Brain microvascular endothelial cell (primary cell): Measurements from ENCODE around the gene SLC22A12.
"Not testable (repeated sequence)": the region's sequence is repeated elsewhere in the genome, so short reads cannot be mapped to it uniquely, and the experiment has no call there.

Experiments
- DNase-seq: peaks from one replicate; pipeline ENCODE4 v3.0.0-alpha.2; 2020
- H3K27ac ChIP-seq: fragments of 250-450 bp; sonication (Bioruptor Pico); 2 replicates; pipeline ENCODE4 v1.5.1; 2020; ENCODE audit warnings: mild to moderate bottlenecking, moderate library complexity
- H3K27me3 ChIP-seq: fragments of 250-450 bp; sonication (Bioruptor Pico); replicated peaks from 2 replicates; pipeline ENCODE4 v1.5.1; 2020; ENCODE audit warnings: mild to moderate bottlenecking
- H3K36me3 ChIP-seq: fragments of 250-450 bp; sonication (Bioruptor Pico); replicated peaks from 2 replicates; pipeline ENCODE4 v1.5.1; 2020; ENCODE audit warnings: mild to moderate bottlenecking
- H3K4me3 ChIP-seq: 2 replicates; pipeline ENCODE4 v1.5.1; 2011; ENCODE audit warnings: low read depth, mild to moderate bottlenecking, control low read depth, low read length, moderate library complexity
- CTCF ChIP-seq: IDR thresholded peaks from 2 replicates; pipeline ENCODE4 v1.5.1; 2011; ENCODE audit warnings: low read depth, mild to moderate bottlenecking, moderate library complexity, low read length, control low read depth, inconsistent platforms; ENCODE audit errors: missing control alignments
- in situ Hi-C: cut with HindIII; loops from 2 replicates; pipeline ENCODE4 v1.10.0; 2017; ENCODE audit warnings: low sequenced_read_pairs, low pct_ligation_motif_present

Gene SLC22A12

GRCh38 chr11:64560941-64561340, 30.1 kb upstream of the SLC22A12 start:
- no peak for DNase-seq
- no peak overlapping the region for H3K4me3 ChIP-seq
- no peaks in the 10 kb centered on the region for H3K36me3 ChIP-seq
- no peak overlapping the region for H3K27ac ChIP-seq
- no peak for TF ChIP-seq CTCF
- H3K27me3 ChIP-seq, result no peaks in the 10 kb centered on the region
- in situ Hi-C loops, result no loop called here

- H3K36me3 ChIP-seq, H3K27ac ChIP-seq, in situ Hi-C loops, H3K27me3 ChIP-seq, H3K4me3 ChIP-seq, DNase-seq: not testable (repeated sequence)
These were observed 29.6 kb upstream of the SLC22A12 start for GRCh38 chr11:64561429-64561828.

- Histone ChIP-seq H3K36me3 (no peaks in the 10 kb centered on the region), H3K27ac (no peak overlapping the region), H3K27me3 (no peaks in the 10 kb centered on the region), H3K4me3 (no peak overlapping the region)
- TF ChIP-seq CTCF, result no peak
- in situ Hi-C loops, result no loop called here
- DNase-seq, result no peak
These were observed 28.9 kb upstream of the SLC22A12 start for GRCh38 chr11:64561984-64562722.

GRCh38 chr11:64562723-64563351, 28.2 kb upstream of the SLC22A12 start:
- in situ Hi-C loops, result no loop called here
- TF ChIP-seq CTCF, result no peak
- Histone ChIP-seq H3K4me3 (no peak overlapping the region), H3K36me3 (no peaks in the 10 kb centered on the region), H3K27me3 (no peaks in the 10 kb centered on the region), H3K27ac (no peak overlapping the region)
- no peak for DNase-seq

GRCh38 chr11:64563966-64564365, 27.1 kb upstream of the SLC22A12 start:
- Histone ChIP-seq H3K27me3 (no peaks in the 10 kb centered on the region), H3K36me3 (no peaks in the 10 kb centered on the region), H3K27ac (no peak overlapping the region), H3K4me3 (no peak overlapping the region)
- in situ Hi-C loops, result no loop called here
- TF ChIP-seq CTCF, result no peak
- DNase-seq, result no peak

- H3K36me3 ChIP-seq, result no peaks in the 10 kb centered on the region
- no peak for TF ChIP-seq CTCF
- in situ Hi-C loops, result no loop called here
- H3K27ac ChIP-seq, result no peak overlapping the region
- no peaks in the 10 kb centered on the region for H3K27me3 ChIP-seq
- no peak overlapping the region for H3K4me3 ChIP-seq
- DNase-seq, result no peak
These were observed 26.6 kb upstream of the SLC22A12 start for GRCh38 chr11:64564419-64564818.
